GM19438 (cell line): ENCODE measurements around the gene TACR2.

Experiments
- ATAC-seq: cut with Tn5 transposase; IDR thresholded peaks from one replicate; pipeline ENCODE4 v1.9.1; 2021; ENCODE audit warnings: low read depth; ENCODE audit not compliant: unreplicated experiment

Gene TACR2

DNA sequence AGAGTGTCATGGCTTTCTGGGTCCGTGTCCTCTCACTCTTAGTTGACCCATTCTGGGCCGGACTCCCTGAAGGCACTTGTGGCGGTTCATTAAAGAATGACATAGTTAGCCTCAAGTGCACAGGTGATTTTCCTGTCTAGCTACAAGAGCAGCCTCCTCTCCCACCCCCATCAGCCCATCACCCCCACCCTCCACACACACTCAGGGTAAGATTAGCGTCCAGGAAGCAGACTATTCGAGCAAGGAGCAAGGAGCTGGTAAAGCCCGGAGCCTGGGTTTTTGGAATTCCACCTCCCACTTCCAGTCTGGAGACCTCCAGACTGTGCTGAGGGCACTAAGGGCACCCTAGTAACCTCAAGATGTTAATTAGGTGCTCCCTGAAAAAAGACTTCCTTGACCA lies 39.5 kb downstream of the TACR2 start:
- no peak for ATAC-seq

DNA sequence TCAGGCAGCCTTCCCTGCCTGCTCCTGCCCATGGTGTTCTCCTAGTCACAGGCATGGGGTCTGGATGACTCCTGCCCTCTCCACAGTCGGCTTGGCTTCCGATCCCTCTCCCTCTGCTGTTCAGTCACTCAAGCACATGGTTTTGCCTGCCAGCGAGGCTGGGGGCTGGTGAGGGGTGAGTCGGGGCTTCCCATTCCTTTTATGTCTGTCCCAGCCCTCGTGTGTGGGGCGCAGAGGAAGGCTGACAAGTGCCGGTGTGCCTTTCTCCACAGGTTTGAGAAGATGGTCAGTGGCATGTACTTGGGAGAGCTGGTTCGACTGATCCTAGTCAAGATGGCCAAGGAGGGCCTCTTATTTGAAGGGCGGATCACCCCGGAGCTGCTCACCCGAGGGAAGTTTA lies 40.1 kb downstream of the TACR2 start:
- ATAC-seq = no peak

GRCh38 chr10:69375307-69376151 lies 41.2 kb downstream of the TACR2 start:
- no peak for ATAC-seq

- ATAC-seq = no peak
Observed at GRCh38 chr10:69374931-69375306, 41.8 kb downstream of the TACR2 start.

DNA sequence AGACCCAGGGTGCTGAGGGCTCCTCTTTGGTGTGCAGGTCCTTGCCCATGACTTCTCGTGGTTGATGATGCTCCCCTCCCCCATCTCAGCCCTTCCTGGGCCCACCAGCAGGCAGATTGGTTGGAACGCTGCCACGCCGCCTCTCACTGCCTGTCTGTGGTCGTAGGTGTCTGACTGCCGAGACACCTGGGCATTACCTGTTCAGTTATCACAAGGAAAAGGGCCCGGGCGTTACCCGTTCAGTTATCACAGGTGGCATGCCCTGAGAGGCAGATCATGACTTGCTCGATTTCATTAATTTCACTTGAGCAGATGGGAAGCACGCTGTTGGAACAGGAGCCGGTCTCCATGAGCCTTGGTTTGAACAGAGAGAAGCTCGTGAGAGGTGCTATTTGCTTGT lies 42.5 kb downstream of the TACR2 start:
- no peak for ATAC-seq

- no peak for ATAC-seq
Observed at GRCh38 chr10:69372126-69372980, 44.4 kb downstream of the TACR2 start.

GRCh38 chr10:69367469-69367868 lies 49.2 kb downstream of the TACR2 start:
- no peak for ATAC-seq

DNA sequence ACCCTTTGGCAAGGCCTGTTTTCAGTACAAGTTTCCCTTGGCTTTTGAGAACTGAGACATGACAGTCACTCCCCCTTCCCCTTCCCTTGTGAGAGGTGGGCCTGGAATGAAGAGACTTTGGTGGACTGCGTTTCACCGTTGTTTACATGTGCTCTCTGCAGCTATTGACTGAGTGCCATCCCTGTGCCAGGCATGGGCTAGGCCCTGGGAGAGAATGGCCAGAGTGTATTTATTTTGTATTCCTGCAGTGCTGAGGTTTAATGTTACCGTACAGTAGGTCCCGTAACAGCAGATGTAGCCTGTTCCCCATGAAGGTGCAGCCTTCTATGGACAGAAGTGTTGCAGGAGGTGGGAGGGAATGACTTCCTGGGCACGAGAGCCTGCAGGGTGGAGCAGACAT lies 50.0 kb downstream of the TACR2 start:
- no peak for ATAC-seq

DNA sequence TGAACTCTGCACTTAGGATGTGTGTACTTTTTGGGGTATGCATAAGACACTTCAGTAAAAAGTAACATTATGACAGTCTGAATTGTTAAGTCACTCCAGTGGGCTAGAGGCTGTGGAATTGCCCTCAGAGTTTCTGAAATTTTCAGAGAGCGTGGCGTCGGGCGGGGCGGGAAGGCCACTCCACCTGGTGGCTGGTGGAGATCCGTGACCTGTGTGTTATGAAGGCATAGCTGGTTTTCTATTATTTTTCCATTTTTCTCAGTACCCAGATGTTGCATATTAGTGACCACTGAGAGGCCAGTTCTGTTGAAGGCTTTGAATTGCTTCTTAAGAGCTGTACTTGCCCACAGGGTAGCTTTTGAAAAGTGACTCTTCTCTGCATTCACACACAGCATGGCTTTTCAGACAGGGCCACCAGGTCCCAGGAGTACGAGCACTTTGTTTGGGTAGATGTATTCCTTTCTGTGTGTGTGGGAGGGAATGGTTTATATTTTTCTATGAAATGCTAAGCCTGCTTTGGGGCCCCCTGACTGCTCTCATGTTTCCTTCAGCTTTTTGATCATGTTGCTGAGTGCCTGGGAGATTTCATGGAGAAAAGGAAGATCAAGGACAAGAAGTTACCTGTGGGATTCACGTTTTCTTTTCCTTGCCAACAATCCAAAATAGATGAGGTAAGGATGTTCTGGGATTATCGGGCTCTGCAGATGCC lies 52.3 kb downstream of the TACR2 start:
- no peak for ATAC-seq

DNA sequence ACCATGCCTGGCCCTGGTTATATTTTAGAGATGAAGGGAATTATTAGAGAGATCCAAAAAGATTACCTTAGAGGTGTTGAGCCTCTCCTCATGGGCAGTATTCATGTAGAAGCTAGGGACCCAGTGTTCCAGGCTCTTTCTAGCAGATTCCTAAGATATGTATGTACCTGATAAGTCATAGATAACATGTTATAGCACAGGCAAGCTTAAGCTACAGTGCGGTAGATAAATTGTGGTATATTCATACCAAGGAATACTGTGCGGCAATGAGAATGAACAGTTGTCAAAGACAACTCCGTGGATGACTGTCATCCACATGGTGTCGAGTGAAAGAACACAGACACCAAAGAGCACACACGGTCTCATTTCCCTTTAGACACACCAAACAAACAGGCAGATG lies 53.1 kb downstream of the TACR2 start:
- ATAC-seq = no peak

GRCh38 chr10:69362471-69362954 lies 54.2 kb downstream of the TACR2 start:
- no peak for ATAC-seq

- ATAC-seq = no peak
Observed at GRCh38 chr10:69361303-69361614, 55.5 kb downstream of the TACR2 start.

DNA sequence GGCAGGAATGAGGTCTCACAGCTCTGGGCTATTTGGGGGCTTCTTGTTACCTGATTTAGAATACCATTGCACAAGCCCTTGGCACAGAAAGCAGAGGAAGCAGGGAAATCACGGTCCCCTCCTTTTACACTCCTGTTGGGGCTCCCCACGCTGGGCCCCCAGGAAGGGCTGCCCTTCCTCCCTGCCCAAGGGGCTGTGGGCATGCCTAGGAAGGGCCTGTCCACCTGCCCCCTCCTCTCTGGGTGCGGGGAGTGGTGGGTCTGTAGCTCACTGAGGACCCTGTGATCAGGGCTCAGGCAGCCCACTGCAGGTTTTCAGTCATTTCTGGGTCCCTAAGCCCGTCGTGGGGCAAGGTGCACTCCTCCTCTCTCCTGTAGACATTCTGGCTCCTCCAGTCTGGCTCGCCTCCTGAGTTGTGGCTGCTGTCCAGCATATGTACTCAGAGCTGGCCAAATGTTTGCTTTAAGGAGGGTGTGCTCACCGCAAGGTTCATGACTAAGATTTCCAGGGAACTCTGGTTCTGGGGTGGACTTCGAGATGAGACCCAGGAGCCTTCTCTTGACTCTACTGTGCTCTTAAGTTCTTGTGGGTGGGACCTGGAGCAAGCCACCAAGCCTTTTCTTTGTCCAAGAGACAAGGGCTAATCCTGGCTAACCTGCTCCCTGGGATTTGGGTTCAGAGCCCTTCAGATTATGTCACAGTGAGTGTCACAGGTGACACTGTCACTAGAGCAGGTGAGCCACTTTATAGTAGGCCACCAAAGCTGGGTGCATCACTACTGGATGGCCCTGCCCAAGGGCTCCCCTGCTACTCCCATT lies 56.0 kb downstream of the TACR2 start:
- ATAC-seq = no peak

DNA sequence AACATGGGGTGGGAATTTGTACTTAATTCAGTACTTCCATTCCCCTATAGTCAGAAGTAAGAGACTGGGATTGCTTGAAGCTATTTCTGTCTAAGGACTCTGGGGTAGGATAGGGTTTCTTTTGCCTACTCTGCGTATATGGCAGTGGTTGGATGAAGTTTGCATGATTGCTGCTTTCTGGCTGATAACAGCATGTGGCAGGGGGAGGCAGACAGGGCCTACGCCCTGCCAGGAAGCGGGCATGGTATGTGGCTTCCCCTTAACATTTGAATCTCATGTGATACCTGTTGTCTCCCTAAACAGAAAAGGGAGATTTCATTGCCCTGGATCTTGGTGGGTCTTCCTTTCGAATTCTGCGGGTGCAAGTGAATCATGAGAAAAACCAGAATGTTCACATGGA lies 57.1 kb downstream of the TACR2 start:
- no peak for ATAC-seq

- ATAC-seq = no peak
Observed at GRCh38 chr10:69359148-69359547, 57.6 kb downstream of the TACR2 start.

DNA sequence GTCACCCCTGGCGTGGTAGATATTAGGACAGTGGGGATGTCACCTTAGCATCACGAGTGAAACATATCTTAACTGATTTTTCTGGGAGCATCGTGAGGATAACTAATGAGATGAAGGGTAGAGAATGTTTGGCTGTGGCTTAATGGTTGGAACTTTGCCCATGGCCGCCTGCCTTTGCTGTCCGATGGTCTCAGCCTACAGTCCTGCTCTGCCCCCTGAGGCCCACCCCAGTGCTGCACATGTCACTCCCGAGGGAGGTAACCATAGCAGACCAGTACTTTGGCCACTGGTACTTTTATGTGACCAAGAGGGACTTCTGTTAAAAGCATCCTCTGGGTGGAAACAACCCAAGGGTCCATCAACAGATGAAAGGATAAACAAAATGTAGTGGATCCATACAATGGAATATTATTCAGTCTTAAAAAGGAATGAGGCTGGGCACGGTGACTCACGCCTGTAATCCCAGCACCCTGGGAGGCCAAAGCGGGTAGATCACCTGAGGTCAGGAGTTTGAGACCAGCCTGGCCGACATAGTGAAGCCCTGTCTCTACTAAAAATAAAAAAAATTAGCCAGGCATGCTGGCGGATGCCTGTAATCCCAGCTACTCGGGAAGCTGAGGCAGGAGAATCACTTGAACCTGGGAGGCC lies 58.4 kb downstream of the TACR2 start:
- no peak for ATAC-seq

- ATAC-seq = no peak
Observed at GRCh38 chr10:69356187-69356586, 60.5 kb downstream of the TACR2 start.

DNA sequence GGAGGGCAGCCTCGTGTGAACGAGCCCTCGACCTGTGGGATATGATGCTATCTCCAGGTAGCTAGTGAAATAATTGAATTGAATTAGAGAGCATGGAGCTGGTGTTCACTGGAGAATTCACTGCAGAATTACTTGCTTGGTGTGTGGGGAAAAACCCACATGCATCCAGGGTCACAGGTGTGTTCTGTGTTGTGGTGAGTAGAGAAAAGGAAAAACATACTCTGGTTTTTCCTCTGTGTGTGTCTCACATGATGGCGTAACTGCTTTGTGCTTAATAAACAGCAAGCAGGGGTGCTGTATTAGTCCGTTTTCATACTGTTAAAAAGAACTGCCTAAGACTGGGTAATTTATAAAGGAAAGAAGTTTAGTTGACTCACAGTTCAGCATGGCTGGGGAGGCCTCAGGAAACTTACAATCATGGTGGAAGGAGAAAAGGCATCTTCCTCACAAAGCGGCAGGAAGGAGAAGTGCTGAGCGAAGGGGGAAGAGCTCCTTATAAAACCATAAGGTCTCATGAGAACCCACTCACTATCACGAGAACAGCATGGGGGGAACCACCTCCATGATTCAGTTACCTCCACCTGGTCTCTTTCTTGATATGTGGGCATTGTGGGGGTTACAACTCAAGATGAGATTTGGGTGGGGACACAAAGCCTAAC lies 62.6 kb downstream of the TACR2 start:
- ATAC-seq = no peak
